NCI-H2227 treated with DMSO at 0.1 percent for 48 hours (cell line): Measurements from ENCODE around the gene XPOT.
"Not testable (repeated sequence)": the region's sequence is repeated elsewhere in the genome, so short reads cannot be mapped to it uniquely, and the experiment has no call there.

Experiments used
- DNase-seq: peaks from one replicate; lab custom pipeline; 2025; lab: John Stamatoyannopoulos, UW

Gene XPOT, protein sequence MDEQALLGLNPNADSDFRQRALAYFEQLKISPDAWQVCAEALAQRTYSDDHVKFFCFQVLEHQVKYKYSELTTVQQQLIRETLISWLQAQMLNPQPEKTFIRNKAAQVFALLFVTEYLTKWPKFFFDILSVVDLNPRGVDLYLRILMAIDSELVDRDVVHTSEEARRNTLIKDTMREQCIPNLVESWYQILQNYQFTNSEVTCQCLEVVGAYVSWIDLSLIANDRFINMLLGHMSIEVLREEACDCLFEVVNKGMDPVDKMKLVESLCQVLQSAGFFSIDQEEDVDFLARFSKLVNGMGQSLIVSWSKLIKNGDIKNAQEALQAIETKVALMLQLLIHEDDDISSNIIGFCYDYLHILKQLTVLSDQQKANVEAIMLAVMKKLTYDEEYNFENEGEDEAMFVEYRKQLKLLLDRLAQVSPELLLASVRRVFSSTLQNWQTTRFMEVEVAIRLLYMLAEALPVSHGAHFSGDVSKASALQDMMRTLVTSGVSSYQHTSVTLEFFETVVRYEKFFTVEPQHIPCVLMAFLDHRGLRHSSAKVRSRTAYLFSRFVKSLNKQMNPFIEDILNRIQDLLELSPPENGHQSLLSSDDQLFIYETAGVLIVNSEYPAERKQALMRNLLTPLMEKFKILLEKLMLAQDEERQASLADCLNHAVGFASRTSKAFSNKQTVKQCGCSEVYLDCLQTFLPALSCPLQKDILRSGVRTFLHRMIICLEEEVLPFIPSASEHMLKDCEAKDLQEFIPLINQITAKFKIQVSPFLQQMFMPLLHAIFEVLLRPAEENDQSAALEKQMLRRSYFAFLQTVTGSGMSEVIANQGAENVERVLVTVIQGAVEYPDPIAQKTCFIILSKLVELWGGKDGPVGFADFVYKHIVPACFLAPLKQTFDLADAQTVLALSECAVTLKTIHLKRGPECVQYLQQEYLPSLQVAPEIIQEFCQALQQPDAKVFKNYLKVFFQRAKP

DNA sequence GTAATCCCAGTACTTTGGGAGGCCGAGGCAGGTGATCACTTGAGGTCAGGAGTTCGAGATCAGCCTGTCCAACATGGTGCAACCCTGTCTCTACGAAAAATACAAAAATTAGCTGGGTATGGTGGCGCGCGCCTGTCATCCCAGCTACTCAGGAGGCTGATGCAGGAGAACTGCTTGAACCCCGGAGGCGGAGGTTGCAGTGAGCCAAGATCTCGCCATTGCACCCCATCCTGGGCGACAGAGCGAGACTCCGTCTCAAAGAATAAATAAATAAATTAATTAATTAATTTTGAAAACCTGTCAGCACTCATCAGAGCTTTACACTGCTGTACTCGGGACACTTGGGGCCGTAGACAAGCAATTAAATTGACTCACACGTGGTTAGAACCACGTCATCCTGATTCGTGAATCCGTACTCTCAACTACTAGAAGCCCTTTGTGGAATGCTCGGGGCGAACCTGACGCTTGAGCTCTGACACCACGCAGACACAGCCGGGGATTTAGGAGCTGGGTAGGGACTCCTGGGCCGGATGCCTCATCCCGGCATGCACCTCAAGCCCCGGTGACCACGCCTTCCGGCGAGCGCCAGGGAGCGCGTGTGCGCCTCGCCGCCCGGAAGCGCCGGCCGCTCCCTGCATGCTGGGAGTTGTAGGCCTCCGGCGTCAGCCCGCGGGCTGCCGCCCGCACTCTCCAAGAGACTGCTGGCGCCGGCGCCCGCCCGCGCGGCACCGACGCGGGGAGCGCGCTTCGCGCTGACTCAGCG, at the start of gene XPOT:
Gene XPOT, plus strand, starts transcription at position 686 of the 763 bp plus-strand sequence. CDS start 5,644 bp downstream, outside the sequence.
- peak; percentile 92 for DNase-seq

GRCh38 chr12:64356209-64356608, 48.0 kb upstream of the XPOT start:
- DNase-seq = not testable (repeated sequence)

DNA sequence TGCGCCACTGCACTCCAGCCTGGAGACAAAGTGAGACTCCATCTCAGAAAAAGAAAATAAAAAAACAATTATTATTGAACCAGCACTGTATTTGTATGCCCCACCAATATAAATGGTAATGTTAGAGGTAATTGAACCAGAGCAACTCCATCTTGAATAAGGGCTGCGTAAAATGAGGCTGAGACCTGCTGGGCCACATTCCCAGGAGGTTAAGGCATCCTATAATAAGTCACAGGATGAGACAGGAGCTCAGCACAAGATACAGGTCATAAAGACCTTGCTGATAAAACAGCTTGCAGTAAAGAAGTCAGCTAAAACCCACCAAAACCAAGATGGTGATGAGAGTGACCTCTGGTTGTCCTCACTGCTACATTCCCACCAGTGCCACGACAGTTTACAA, 43.0 kb upstream of the XPOT start:
- not testable (repeated sequence) for DNase-seq

GRCh38 chr12:64362721-64363305, 41.4 kb upstream of the XPOT start:
- no peak for DNase-seq

DNA sequence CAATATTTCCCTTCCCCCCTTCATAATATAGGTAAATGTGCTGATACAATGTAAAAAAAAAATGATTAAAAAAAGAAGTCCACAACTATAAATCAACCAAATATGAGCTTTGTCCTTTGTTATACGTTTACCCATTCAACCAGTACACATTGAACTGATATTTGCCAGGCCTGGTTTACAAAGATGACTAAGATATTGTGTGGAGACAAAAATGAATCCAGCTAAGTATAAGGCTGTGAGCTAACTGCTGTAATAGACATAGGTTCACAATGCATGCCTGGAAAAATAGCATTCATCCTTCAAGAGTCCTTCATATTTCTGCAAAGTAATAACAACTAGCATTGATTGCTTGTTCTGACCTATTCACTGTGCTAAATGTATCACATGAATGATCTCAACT, 20.5 kb upstream of the XPOT start:
- DNase-seq = no peak

GRCh38 chr12:64385019-64385418, 19.2 kb upstream of the XPOT start:
- no peak for DNase-seq

DNA sequence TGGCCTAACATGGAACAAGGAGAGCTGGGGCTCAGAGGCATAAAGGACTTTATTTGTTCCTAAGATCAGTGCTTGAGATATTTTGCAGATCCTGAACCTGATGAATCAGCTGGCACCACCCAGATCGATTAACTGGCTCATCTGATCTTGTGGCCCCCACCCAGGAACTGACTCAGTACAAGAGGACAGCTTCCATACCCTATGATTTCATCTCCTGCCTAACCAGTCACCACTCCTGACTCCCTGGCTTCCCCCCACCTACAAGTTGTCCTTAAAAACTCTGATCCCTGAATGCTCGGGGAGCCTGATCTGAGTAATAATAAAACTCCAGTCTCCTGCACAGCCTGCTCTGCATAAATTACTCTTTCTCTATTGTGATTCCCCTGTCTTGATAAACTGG, 18.7 kb upstream of the XPOT start:
- DNase-seq = no peak

GRCh38 chr12:64387197-64387816, 16.9 kb upstream of the XPOT start:
- DNase-seq = no peak

DNA sequence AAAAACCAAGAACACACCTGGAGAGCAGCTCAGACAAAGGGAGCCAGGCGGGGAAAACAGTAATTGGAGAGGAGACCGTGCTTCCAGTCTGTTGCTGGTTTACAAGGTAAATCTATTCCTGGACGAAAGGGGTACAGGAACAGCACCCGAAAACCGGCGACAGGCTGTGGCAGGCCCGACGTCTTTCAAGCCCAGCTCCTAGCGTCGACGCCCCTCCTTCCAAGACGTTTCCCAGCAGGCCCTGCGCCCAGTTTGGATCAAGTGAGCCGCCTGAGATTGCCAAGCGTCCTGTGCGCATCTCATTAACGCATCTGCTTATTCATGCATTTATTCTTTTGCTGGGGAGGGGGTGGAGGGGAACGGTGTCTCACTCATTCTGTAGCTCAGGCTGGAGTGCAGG, 15.0 kb upstream of the XPOT start:
- DNase-seq = no peak

DNA sequence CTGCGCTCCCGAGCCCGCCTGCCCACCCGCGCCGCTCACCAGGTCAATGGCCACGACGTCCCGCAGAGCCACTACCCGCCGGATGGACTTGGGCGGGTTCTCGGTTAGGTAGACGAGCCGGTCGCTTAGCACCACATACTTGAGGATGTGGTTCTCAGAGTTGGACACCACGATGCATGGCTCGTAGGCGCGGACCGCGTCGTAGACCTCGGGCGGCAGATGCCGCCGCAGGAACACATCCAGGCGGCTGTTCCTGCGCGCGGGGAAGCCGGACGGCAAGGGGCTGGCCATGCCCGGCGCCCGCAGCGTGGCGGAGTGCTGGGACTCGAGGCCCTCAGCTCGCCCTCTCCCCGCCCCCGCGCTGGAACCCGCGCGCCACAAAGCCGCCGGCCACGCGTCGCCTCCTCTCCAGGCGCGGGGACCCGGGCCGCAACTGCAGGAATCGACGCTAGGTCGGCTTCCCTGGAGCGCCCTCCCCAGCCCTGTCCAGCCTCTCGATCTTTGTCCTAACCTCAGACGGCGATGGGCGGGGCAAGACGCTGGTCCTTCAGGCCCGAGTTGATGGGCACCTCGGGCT, 13.8 kb upstream of the XPOT start, which contains the start of gene C12orf56:
Gene C12orf56, minus strand, starts transcription at position 484 of the 577 bp plus-strand sequence. Its CDS starts 193 bp downstream, at position 291.
- no peak for DNase-seq

- DNase-seq = peak; percentile 24
These were observed 12.0 kb upstream of the XPOT start for GRCh38 chr12:64392221-64392620.

GRCh38 chr12:64395739-64396138, 8.5 kb upstream of the XPOT start:
- DNase-seq = no peak

DNA sequence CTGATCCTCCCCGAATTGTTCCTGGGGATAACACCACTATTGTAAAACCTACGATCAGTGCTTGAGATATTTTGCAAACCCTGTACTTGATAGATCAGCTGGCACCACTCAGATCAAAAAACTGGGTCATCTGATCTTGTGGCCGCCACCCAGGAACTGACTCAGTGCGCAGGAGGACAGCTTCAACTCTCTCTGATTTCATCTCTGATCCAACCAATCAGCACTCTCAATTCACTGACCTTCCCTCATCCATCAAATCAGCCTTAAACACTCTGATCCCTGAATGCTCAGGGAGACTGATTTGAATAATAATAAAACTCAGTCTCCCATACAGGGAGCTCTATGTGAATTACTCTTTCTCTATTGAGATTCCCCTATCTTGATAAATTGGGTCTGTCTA, 4.2 kb upstream of the XPOT start:
- no peak for DNase-seq

DNA sequence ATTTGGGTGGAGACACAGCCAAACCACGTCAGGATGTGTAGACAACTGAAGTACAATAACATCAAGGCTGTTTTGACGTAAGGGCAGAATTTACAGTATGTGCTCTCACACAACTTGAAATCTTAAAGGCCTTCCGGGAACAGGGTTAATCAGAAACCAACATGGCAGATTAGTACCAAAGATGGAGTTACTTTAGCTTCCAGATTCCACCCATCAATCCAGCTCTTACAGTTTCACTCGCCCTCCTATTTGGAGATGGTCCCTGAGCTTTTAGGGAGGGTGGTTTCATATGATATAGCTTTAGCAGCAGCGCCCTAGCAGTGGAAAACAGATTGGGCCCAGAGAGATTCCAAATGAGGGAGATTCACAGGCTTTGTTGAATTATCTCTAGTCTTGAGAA, 2.0 kb upstream of the XPOT start:
- DNase-seq = no peak

DNA sequence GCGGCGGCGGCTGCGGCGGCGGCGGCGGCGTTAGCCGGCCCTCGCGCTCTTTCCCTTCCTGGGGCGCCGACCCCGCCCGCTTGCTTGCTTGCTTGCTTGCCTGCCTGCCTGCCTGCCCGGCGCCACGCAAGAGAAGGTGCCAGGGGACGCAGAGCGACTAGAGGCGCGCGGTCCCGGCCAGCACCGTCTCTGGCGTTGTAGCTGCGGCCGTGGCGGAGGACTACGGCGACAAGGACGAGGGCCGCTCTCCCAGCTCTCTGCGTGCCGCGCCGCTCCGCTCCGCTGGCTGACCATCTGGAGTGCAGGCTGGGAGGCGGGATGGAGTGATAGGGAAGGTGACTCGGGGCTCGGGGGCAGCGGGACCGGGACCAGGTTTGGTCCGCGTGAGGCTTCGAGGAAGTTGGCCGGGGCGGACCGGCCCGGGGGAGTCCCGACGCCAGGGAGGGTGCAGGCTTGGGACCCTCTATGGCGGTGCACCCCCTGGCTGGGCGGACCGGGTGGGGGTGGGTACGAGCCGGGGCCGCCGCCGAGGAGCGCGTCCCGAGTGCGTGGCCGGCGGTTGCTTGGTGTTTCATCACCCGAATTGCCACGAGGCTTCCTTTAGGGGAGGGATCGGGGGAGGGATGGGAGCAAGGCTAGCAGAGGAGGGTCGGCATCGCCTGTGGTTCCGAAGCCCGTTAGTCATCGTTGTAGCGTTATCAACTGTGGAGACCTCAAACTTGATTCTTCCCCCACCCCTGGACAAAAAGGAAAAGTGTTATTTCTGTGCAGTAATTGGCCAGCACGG, 471 bp downstream of the XPOT start:
- peak; percentile 54 for DNase-seq

- no peak for DNase-seq
These were observed 3.4 kb downstream of the XPOT start for GRCh38 chr12:64407342-64408223.

- no peak for DNase-seq
These were observed 7.2 kb downstream of the XPOT start for GRCh38 chr12:64411427-64411826.

GRCh38 chr12:64412459-64412858, 8.3 kb downstream of the XPOT start:
- DNase-seq = peak; percentile 35

GRCh38 chr12:64413884-64414283, 9.7 kb downstream of the XPOT start:
- peak; percentile 5 for DNase-seq
